DMS114 treated with DMSO at 0.1 percent for 48 hours (cell line): ENCODE data around the gene CSTB.

Source experiments
- DNase-seq: peaks from one replicate; lab custom pipeline; 2025; ENCODE audit not compliant: unreplicated experiment; lab: John Stamatoyannopoulos, UW

The CSTB gene

GRCh38 chr21:43793243-43793642 is 17.1 kb upstream of the CSTB start:
- no peak for DNase-seq

- no peak for DNase-seq
Measured at GRCh38 chr21:43792406-43792805, 16.3 kb upstream of the CSTB start.

- no peak for DNase-seq
Measured at GRCh38 chr21:43790010-43790524, 14.0 kb upstream of the CSTB start.

- DNase-seq: peak; percentile 51
Measured at GRCh38 chr21:43789276-43790009, 13.3 kb upstream of the CSTB start, which contains the start of gene RRP1. Gene RRP1, plus strand, starts transcription at chr21:43789577. Its CDS starts 53 bp downstream, at chr21:43789630.

GRCh38 chr21:43786807-43787440 is 10.8 kb upstream of the CSTB start:
- no peak for DNase-seq

GRCh38 chr21:43786300-43786806 is 10.2 kb upstream of the CSTB start:
- no peak for DNase-seq

GRCh38 chr21:43785134-43785533 is 9.0 kb upstream of the CSTB start:
- no peak for DNase-seq

- DNase-seq: no peak
Measured at GRCh38 chr21:43783098-43783700, 7.1 kb upstream of the CSTB start.

GRCh38 chr21:43782431-43783097 is 6.5 kb upstream of the CSTB start:
- no peak for DNase-seq

GRCh38 chr21:43781846-43782245 is 5.7 kb upstream of the CSTB start:
- no peak for DNase-seq

GRCh38 chr21:43779660-43780059 is 3.6 kb upstream of the CSTB start:
- no peak for DNase-seq

- DNase-seq: no peak
Measured at GRCh38 chr21:43778469-43779335, 2.6 kb upstream of the CSTB start.

- no peak for DNase-seq
Measured at GRCh38 chr21:43777953-43778352, 1.8 kb upstream of the CSTB start.

GRCh38 chr21:43775190-43775589 is 918 bp downstream of the CSTB start:
- DNase-seq: no peak

- no peak for DNase-seq
Measured at GRCh38 chr21:43774163-43774562, 1.9 kb downstream of the CSTB start.

GRCh38 chr21:43772425-43772821 is 3.7 kb downstream of the CSTB start:
- no peak for DNase-seq

GRCh38 chr21:43771698-43772424 is 4.2 kb downstream of the CSTB start:
- DNase-seq: no peak

GRCh38 chr21:43771199-43771675 is 4.9 kb downstream of the CSTB start:
- no peak for DNase-seq

GRCh38 chr21:43770066-43770655 is 5.9 kb downstream of the CSTB start:
- no peak for DNase-seq
